Measurements from ENCODE around the gene BICDL1. TPM values are rescaled to one million over a fixed set of nuclear protein-coding genes. Genes with fewer than 3 reads are reported as not detected.
"Not testable (repeated sequence)": the region's sequence is repeated elsewhere in the genome, so short reads cannot be mapped to it uniquely, and the experiment has no call there.

The BICDL1 gene
- total RNA-seq, 1 experiment from 2014 or later: 3.6 TPM

DNA sequence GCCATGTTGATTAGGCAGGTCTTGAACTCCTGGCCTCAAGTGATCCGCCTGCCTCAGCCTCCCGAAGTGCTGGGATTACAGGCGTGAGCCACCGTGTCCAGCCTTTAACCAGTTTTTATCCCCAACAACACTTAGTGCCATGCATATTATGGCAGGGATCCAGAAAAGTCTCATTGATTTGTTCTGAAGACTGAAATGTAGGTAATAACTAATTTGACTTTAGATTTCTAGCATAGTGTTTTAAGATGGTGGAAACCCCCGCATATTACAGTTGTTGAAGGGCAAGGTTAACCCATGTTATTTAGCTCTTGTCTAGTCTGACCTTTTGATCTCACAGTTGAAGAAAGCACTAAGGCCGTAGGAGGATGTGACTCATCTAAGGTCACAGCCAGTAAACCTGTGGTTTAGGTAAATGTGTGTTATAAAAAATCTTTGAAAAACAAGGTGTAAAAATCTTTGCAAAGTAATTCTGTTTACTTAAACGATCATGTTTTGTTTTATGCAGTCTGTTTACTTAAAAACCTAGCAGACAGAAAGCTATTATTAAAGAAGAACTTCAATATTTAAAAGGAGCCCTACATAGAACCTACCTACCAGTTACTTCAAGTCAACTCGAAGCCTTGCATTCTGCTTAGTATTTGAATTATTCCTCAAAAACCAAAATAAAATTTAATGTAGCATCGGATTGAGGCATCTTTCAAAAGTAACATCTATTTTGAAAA, 24.8 kb downstream of the BICDL1 start:
- Histone ChIP-seq H3K27ac (ENCODE audit: low read length) (no peak overlapping the region), H3K4me2 (ENCODE audit: low read length) (peak overlapping the region; percentile 7), H3K9me3 (ENCODE audit: low read length) (no peaks in the 10 kb centered on the region), H4K20me1 (ENCODE audit: low read length) (no peaks in the 10 kb centered on the region), H3K9me2 (replicated peaks; ENCODE audit: low read length) (no peaks in the 10 kb centered on the region), H3K36me3 (ENCODE audit: low read depth, low read length) (no peaks in the 10 kb centered on the region), H3K9ac (ENCODE audit: low read length) (no peak overlapping the region), H3K79me2 (ENCODE audit: low read length) (no peaks in the 10 kb centered on the region), H3F3A (ENCODE audit: low read length, unreplicated experiment) (no peaks in the 10 kb centered on the region), H3K4me1 (ENCODE audit: insufficient read depth, low read length) (peaks cover 15% of the 10 kb centered on the region), H2AFZ (ENCODE audit: low read length) (no peak overlapping the region), H3K27me3 (ENCODE audit: low read length) (no peaks in the 10 kb centered on the region), H3K4me3 (ENCODE audit: low read length) (no peak overlapping the region)
- ChIA-PET POLR2A (ENCODE audit: unreplicated experiment) (no interaction called here), CTCF (no interaction called here)
- peak; percentile 64 for ATAC-seq
- no peak for TF ChIP-seq EZH2 (IDR thresholded peaks at IDR 0.05; ENCODE audit: low read length, unreplicated experiment)
- BruUV-seq (replicated peaks): no TSS peak
- peak; percentile 68 for DNase-seq
- intact Hi-C loops (cut with micrococcal nuclease): loop anchor here (2.0 kb wide), 2 partner anchors 25 to 73 kb away; partner anchors contain the start of gene BICDL1

DNA sequence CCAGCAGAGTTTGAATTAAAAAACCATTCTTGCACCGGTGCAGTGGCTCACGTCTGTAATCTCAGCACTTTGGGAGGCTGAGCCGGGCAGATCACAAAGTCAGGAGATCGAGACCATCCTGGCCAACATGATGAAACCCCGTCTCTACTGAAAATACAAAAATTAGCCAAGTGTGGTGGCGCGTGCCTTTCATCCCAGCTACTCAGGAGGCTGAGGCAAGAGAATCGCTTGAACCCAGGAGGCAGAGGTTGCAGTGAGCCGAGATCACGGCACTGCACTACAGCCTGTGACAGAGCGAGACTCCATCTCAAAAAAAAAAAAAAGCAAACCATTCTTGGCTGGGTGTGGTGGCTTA, 25.3 kb downstream of the BICDL1 start:
- H3K4me3 ChIP-seq (ENCODE audit: low read length); H3K9ac ChIP-seq (ENCODE audit: low read length); intact Hi-C loops (cut with micrococcal nuclease); H3K27me3 ChIP-seq (ENCODE audit: low read length); CTCF ChIA-PET; H3K27ac ChIP-seq (ENCODE audit: low read length); H3K36me3 ChIP-seq (ENCODE audit: low read depth, low read length); H4K20me1 ChIP-seq (ENCODE audit: low read length); H3K79me2 ChIP-seq (ENCODE audit: low read length); POLR2A ChIA-PET (ENCODE audit: unreplicated experiment); DNase-seq; ATAC-seq; H3K9me3 ChIP-seq (ENCODE audit: low read length); H2AFZ ChIP-seq (ENCODE audit: low read length); H3K9me2 ChIP-seq (replicated peaks; ENCODE audit: low read length); H3K4me2 ChIP-seq (ENCODE audit: low read length); H3F3A ChIP-seq (ENCODE audit: low read length, unreplicated experiment); BruUV-seq (replicated peaks): not testable (repeated sequence)
- H3K4me1 ChIP-seq (ENCODE audit: insufficient read depth, low read length): peaks cover 15% of the 10 kb centered on the region

DNA sequence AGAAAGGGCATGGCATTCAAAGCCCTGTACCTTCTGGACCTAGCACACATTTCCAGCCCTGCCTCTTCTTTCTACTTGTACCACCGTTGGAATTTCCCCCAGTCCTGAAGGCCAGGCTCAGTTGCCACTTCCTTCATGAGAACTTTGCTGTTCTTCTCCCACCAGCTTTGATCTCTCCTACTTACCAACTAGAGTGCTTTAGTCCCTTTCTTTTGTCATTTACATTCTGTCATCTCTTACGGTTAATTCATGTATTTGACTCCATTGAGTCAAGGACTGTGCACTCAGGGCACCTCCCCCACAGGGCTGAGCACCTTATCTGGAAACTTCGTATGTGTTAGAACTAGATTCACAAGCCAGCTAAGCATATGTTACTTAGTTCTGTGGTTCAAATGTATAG, 26.3 kb downstream of the BICDL1 start:
- H3K4me1 ChIP-seq (ENCODE audit: insufficient read depth, low read length): peaks cover 21% of the 10 kb centered on the region
- intact Hi-C loops (cut with micrococcal nuclease): no loop called here
- H3K9ac ChIP-seq (ENCODE audit: low read length): no peak overlapping the region
- BruUV-seq (replicated peaks): no TSS peak
- no peaks in the 10 kb centered on the region for H3K36me3 ChIP-seq (ENCODE audit: low read depth, low read length)
- H3K4me2 ChIP-seq (ENCODE audit: low read length): no peak overlapping the region
- no peak overlapping the region for H2AFZ ChIP-seq (ENCODE audit: low read length)
- H3K79me2 ChIP-seq (ENCODE audit: low read length): no peaks in the 10 kb centered on the region
- DNase-seq: no peak
- no peaks in the 10 kb centered on the region for H4K20me1 ChIP-seq (ENCODE audit: low read length)
- TF ChIP-seq EZH2 (IDR thresholded peaks at IDR 0.05; ENCODE audit: low read length, unreplicated experiment): no peak
- TF ChIP-seq EZH2phosphoT487 (IDR thresholded peaks at IDR 0.05; ENCODE audit: borderline replicate concordance, low read length): no peak
- TF ChIP-seq, protein P1, sequence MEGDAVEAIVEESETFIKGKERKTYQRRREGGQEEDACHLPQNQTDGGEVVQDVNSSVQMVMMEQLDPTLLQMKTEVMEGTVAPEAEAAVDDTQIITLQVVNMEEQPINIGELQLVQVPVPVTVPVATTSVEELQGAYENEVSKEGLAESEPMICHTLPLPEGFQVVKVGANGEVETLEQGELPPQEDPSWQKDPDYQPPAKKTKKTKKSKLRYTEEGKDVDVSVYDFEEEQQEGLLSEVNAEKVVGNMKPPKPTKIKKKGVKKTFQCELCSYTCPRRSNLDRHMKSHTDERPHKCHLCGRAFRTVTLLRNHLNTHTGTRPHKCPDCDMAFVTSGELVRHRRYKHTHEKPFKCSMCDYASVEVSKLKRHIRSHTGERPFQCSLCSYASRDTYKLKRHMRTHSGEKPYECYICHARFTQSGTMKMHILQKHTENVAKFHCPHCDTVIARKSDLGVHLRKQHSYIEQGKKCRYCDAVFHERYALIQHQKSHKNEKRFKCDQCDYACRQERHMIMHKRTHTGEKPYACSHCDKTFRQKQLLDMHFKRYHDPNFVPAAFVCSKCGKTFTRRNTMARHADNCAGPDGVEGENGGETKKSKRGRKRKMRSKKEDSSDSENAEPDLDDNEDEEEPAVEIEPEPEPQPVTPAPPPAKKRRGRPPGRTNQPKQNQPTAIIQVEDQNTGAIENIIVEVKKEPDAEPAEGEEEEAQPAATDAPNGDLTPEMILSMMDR (conservative IDR thresholded peaks at IDR 0.05; ENCODE audit: low read depth, low read length): no peak
- POLR2A ChIA-PET (ENCODE audit: unreplicated experiment): interaction anchor here (0.6 kb wide), 1 partner anchor 22 kb away, joined by 5 read pairs; no protein-coding TSS in a partner anchor
- no peak overlapping the region for H3K4me3 ChIP-seq (ENCODE audit: low read length)
- no peaks in the 10 kb centered on the region for H3K9me2 ChIP-seq (replicated peaks; ENCODE audit: low read length)
- no peak overlapping the region for H3K27ac ChIP-seq (ENCODE audit: low read length)
- H3K9me3 ChIP-seq (ENCODE audit: low read length): no peaks in the 10 kb centered on the region
- no peaks in the 10 kb centered on the region for H3K27me3 ChIP-seq (ENCODE audit: low read length)
- no peaks in the 10 kb centered on the region for H3F3A ChIP-seq (ENCODE audit: low read length, unreplicated experiment)
- CTCF ChIA-PET: no interaction called here
- no peak for ATAC-seq

DNA sequence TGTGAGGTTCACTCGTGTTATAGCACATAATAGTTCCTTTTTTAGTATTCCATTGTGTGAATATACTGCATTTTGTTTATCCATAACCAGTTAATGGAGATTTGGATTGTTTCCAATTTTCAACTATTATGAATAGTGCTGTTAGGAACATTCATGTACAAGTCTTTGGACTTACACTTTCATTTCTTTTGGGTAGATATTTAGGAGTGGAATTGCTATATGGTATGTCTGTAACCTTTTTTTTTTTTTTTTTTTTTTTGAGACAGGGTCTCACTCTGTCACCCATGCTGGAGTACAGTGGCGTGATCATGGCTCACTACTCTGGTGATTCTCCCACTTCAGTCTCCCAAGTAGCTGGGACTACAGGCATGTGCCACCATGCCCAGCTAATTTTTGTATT, 27.2 kb downstream of the BICDL1 start:
- DNase-seq; H3K36me3 ChIP-seq (ENCODE audit: low read depth, low read length); intact Hi-C loops (cut with micrococcal nuclease); ATAC-seq; H3K9me3 ChIP-seq (ENCODE audit: low read length); H3K27ac ChIP-seq (ENCODE audit: low read length); BruUV-seq (replicated peaks); H2AFZ ChIP-seq (ENCODE audit: low read length); H3K4me3 ChIP-seq (ENCODE audit: low read length); H3K9ac ChIP-seq (ENCODE audit: low read length); H3K79me2 ChIP-seq (ENCODE audit: low read length); H3K9me2 ChIP-seq (replicated peaks; ENCODE audit: low read length); H3K4me2 ChIP-seq (ENCODE audit: low read length); H3F3A ChIP-seq (ENCODE audit: low read length, unreplicated experiment); CTCF ChIA-PET; H4K20me1 ChIP-seq (ENCODE audit: low read length); H3K27me3 ChIP-seq (ENCODE audit: low read length); POLR2A ChIA-PET (ENCODE audit: unreplicated experiment): not testable (repeated sequence)
- H3K4me1 ChIP-seq (ENCODE audit: insufficient read depth, low read length): peaks cover 21% of the 10 kb centered on the region

All from PC-3 (cell line).